ENCODE results near the gene GPD1L.

The GPD1L gene

GRCh38 chr3:32117320-32117719, 10.9 kb downstream of the GPD1L start:
- Histone ChIP-seq H3K4me3 (ENCODE audit: low read depth, low read length) (no peak overlapping the region), H3K4me1 (no peaks in the 10 kb centered on the region), H3K27me3 (no peaks in the 10 kb centered on the region), H3K9me3 (no peaks in the 10 kb centered on the region), H3K36me3 (no peaks in the 10 kb centered on the region)
- TF ChIP-seq, protein P1, sequence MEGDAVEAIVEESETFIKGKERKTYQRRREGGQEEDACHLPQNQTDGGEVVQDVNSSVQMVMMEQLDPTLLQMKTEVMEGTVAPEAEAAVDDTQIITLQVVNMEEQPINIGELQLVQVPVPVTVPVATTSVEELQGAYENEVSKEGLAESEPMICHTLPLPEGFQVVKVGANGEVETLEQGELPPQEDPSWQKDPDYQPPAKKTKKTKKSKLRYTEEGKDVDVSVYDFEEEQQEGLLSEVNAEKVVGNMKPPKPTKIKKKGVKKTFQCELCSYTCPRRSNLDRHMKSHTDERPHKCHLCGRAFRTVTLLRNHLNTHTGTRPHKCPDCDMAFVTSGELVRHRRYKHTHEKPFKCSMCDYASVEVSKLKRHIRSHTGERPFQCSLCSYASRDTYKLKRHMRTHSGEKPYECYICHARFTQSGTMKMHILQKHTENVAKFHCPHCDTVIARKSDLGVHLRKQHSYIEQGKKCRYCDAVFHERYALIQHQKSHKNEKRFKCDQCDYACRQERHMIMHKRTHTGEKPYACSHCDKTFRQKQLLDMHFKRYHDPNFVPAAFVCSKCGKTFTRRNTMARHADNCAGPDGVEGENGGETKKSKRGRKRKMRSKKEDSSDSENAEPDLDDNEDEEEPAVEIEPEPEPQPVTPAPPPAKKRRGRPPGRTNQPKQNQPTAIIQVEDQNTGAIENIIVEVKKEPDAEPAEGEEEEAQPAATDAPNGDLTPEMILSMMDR (IDR thresholded peaks at IDR 0.05; ENCODE audit: low read depth, low read length) = no peak
- DNase-seq = no peak

DNA sequence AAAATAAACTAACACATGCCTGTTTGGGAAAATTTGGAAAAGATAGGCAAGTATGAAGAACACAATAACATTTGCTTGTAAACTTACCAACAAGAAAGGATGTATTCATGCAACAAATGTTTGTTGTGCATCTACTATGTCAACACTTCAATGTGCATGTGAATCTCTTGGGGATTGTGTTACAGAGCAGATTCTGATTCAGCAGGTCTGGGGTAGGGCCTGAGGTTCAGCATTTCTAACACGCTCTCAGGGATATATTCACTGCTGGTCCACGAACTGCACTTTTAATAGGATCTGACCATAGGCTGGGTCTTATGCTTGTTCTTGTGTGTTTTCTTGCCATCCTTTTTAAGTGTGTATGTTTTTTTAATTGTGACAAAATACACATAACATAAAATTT, 11.8 kb downstream of the GPD1L start:
- Histone ChIP-seq H3K4me1 (no peaks in the 10 kb centered on the region), H3K27me3 (no peaks in the 10 kb centered on the region), H3K9me3 (no peaks in the 10 kb centered on the region), H3K36me3 (no peaks in the 10 kb centered on the region), H3K4me3 (ENCODE audit: low read depth, low read length) (no peak overlapping the region)
- TF ChIP-seq, protein P1 (IDR thresholded peaks at IDR 0.05; ENCODE audit: low read depth, low read length) = no peak
- DNase-seq = no peak

- no peak overlapping the region for H3K4me3 ChIP-seq (ENCODE audit: low read depth, low read length)
- H3K27me3 ChIP-seq = no peaks in the 10 kb centered on the region
- H3K4me1 ChIP-seq = no peaks in the 10 kb centered on the region
- no peaks in the 10 kb centered on the region for H3K36me3 ChIP-seq
- H3K9me3 ChIP-seq = no peaks in the 10 kb centered on the region
- TF ChIP-seq, protein P1 (IDR thresholded peaks at IDR 0.05; ENCODE audit: low read depth, low read length) = no peak
- no peak for DNase-seq
These were observed 14.1 kb downstream of the GPD1L start for GRCh38 chr3:32120471-32120870.

- H3K4me3 ChIP-seq (ENCODE audit: low read depth, low read length) = no peak overlapping the region
- no peak for DNase-seq
- TF ChIP-seq, protein P1 (IDR thresholded peaks at IDR 0.05; ENCODE audit: low read depth, low read length) = no peak
- no peaks in the 10 kb centered on the region for H3K36me3 ChIP-seq
- no peaks in the 10 kb centered on the region for H3K4me1 ChIP-seq
- H3K27me3 ChIP-seq = no peaks in the 10 kb centered on the region
- H3K9me3 ChIP-seq = no peaks in the 10 kb centered on the region
These were observed 14.7 kb downstream of the GPD1L start for GRCh38 chr3:32121137-32121536.

DNA sequence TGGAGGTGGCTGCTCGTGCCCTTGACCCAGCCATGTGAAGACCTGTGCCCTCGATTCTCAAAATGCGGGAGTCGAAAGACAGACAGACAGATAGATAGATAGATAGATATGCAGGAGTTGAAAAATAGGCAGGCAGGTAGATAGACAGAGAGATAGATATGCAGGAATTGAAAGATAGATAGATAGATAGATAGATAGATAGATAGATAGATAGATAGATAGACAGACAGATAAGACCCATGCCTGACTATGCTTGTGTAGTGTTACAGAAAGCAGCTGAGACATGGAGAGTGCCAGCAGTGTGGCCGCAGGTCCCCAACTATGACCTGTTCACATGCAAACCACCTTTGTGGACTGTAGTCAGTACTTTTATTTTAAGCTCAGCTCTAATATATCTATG, 17.2 kb downstream of the GPD1L start:
- Histone ChIP-seq H3K36me3 (no peaks in the 10 kb centered on the region), H3K4me3 (ENCODE audit: low read depth, low read length) (no peak overlapping the region), H3K4me1 (no peaks in the 10 kb centered on the region), H3K9me3 (no peaks in the 10 kb centered on the region), H3K27me3 (no peaks in the 10 kb centered on the region)
- no peak for DNase-seq
- TF ChIP-seq, protein P1 (IDR thresholded peaks at IDR 0.05; ENCODE audit: low read depth, low read length) = no peak

GRCh38 chr3:32125012-32125411, 18.6 kb downstream of the GPD1L start:
- no peaks in the 10 kb centered on the region for H3K4me1 ChIP-seq
- no peak for DNase-seq
- no peak overlapping the region for H3K4me3 ChIP-seq (ENCODE audit: low read depth, low read length)
- TF ChIP-seq, protein P1 (IDR thresholded peaks at IDR 0.05; ENCODE audit: low read depth, low read length) = no peak
- H3K9me3 ChIP-seq = no peaks in the 10 kb centered on the region
- no peaks in the 10 kb centered on the region for H3K36me3 ChIP-seq
- no peaks in the 10 kb centered on the region for H3K27me3 ChIP-seq

Data from BE2C (cell line).